Right lobe of liver (tissue), 6 donors: Measurements from ENCODE around the gene ARHGEF16. TPM values are rescaled to one million over a fixed set of nuclear protein-coding genes. Genes with fewer than 3 reads are reported as not detected.

Source experiments
- ATAC-seq, 4 donors: fragments of 200-7000 bp; cut with Tn5 transposase; one replicate each; pipeline ENCODE4 v1.9.1; 2020; ENCODE audit warnings: mild to moderate bottlenecking in 4 of 4, moderate library complexity in 4 of 4
- DNase-seq, 3 donors: peaks; one replicate each; pipeline ENCODE4 v3.0.0-alpha.2; 2020
- H3K27ac ChIP-seq, 3 donors: fragments of 200-600 bp; one replicate each; pipeline ENCODE4 v1.8.0; 2022
- H3K27me3 ChIP-seq, 2 donors: fragments of 200-600 bp; one replicate each; pipeline ENCODE4 v1.8.0; 2022
- H3K36me3 ChIP-seq, 4 donors: fragments of 200-600 bp; sonication (generic) in 1 of 4; one replicate each; pipeline versions ENCODE4 v1.5.1 to v1.8.0; 2017 to 2022; ENCODE audit warnings: control low read depth in 1 of 4
- H3K4me1 ChIP-seq, 4 donors: fragments of 200-600 bp; sonication (generic) in 1 of 4; one replicate each; pipeline versions ENCODE4 v1.5.1 to v1.8.0; 2017 to 2022; ENCODE audit warnings: control low read depth in 1 of 4
- H3K4me3 ChIP-seq, 3 donors: fragments of 200-600 bp; one replicate each; pipeline ENCODE4 v1.8.0; 2022
- H3K9me3 ChIP-seq, 4 donors: fragments of 200-600 bp; sonication (generic) in 1 of 4; one replicate each; pipeline versions ENCODE4 v1.5.1 to v1.8.0; 2017 to 2022; ENCODE audit warnings: control low read depth in 1 of 4
- CTCF ChIP-seq, 4 donors: fragments of 200-600 bp in 3 of 4; fragments of 450-650 bp in 1 of 4; IDR thresholded peaks; one replicate each; pipeline versions ENCODE4 v1.5.1 to v1.8.0; 2016 to 2022; ENCODE audit warnings: antibody characterized with exemption in 4 of 4, mild to moderate bottlenecking in 2 of 4
- POLR2A ChIP-seq: fragments of 450-650 bp; IDR thresholded peaks from one replicate; pipeline ENCODE4 v1.6.1; 2017; ENCODE audit warnings: antibody characterized with exemption, mild to moderate bottlenecking
- WGBS: methylation state at CpG from one replicate; pipeline ENCODE4 v1.1.6; 2018; ENCODE audit warnings: low coverage, low lambda C conversion rate; ENCODE audit not compliant: insufficient coverage; ENCODE audit errors: missing lambda C conversion rate; 5-methylcytosine and 5-hydroxymethylcytosine counted together
- intact Hi-C, 2 donors: fragments of 100-400 bp; cut with DNase I; formaldehyde crosslinking; loops; one replicate each; pipeline versions ENCODE4 v1.11.2 to v1.14.1; 2022
- total RNA-seq, 6 experiments: library from RNA; depleted of rRNA in 2 of 6; stranded (reverse); fragments of >200 nt in 2 of 6; fragmentation: NEBNext Ultra II Directional in 3 of 6; extraction: Animal tissue kit (Norgen Biotek cat#: 25700) in 3 of 6; gene quantifications; one replicate each; pipeline versions ENCODE4 v1.1.0 to v1.2.4, GENCODE V29; 2016 to 2023
- donor health status: DM: no; HTN: yes; CAD: no.
- donor health status: DM: no; HTN: no; CAD: no.
- donor health status: DM: no; HTN: no; CAD: no.
- donor health status: DM: no; HTN: yes; CAD: no.
- donor health status: DM: no; HTN: yes; CAD: no.

Gene ARHGEF16
- total RNA-seq, 6 experiments from 2014 or later = 2.1 to 16.3 (median 7.5) TPM

- Histone ChIP-seq H3K27ac (peak overlapping the region in 2 of 3 donors; percentile 9 to 10), H3K36me3 (no peaks in the 10 kb centered on the region), H3K4me1 (peaks cover 0 to 11% (median 0%) of the 10 kb centered on the region in 4 donors), H3K27me3 (no peaks in the 10 kb centered on the region), H3K9me3 (no peaks in the 10 kb centered on the region), H3K4me3 (no peak overlapping the region)
- intact Hi-C loops = no loop called here
- peak in 1 of 3 donors; percentile 16 for DNase-seq
- 76% methylated on average over 10 of the region's 24 CpGs for WGBS
- no peak for ATAC-seq
- TF ChIP-seq POLR2A = no peak
- TF ChIP-seq CTCF (IDR thresholded peaks at IDR 0.05) = no peak
Observed at GRCh38 chr1:3459051-3459908, 4.8 kb downstream of the ARHGEF16 start.

- no peaks in the 10 kb centered on the region for H3K27me3 ChIP-seq
- H3K36me3 ChIP-seq = no peaks in the 10 kb centered on the region
- peak overlapping the region; percentile 9 to 11 (median 10) for H3K27ac ChIP-seq
- DNase-seq (peak; percentile 79 to 89 (median 87)), ATAC-seq (peak; percentile 88 to 94 (median 88))
- WGBS = 53% methylated on average over 8 of the region's 23 CpGs
- TF ChIP-seq POLR2A (no peak), CTCF (IDR thresholded peaks at IDR 0.05) (no peak)
- H3K9me3 ChIP-seq = no peaks in the 10 kb centered on the region
- H3K4me1 ChIP-seq = peaks cover 0 to 11% (median 0%) of the 10 kb centered on the region in 4 donors
- H3K4me3 ChIP-seq = no peak overlapping the region
- intact Hi-C loops = no loop called here
Observed at GRCh38 chr1:3459940-3460671, 5.6 kb downstream of the ARHGEF16 start.

GRCh38 chr1:3460672-3461131, 6.2 kb downstream of the ARHGEF16 start:
- H3K27ac ChIP-seq = peak overlapping the region; percentile 9 to 11 (median 10)
- H3K4me1 ChIP-seq = peaks cover 0 to 11% (median 0%) of the 10 kb centered on the region in 4 donors
- no peaks in the 10 kb centered on the region for H3K27me3 ChIP-seq
- intact Hi-C loops = no loop called here
- no peak overlapping the region for H3K4me3 ChIP-seq
- 74% methylated on average over 4 of the region's 14 CpGs for WGBS
- DNase-seq (peak in 1 of 3 donors; percentile 23), ATAC-seq (peak; percentile 5 to 35 (median 12))
- no peaks in the 10 kb centered on the region for H3K36me3 ChIP-seq
- TF ChIP-seq CTCF (IDR thresholded peaks at IDR 0.05) (no peak), POLR2A (no peak)
- no peaks in the 10 kb centered on the region for H3K9me3 ChIP-seq

GRCh38 chr1:3461238-3461933, 6.9 kb downstream of the ARHGEF16 start:
- Histone ChIP-seq H3K36me3 (no peaks in the 10 kb centered on the region), H3K4me3 (no peak overlapping the region), H3K4me1 (peaks cover 0 to 11% (median 0%) of the 10 kb centered on the region in 4 donors), H3K27ac (no peak overlapping the region), H3K27me3 (no peaks in the 10 kb centered on the region), H3K9me3 (no peaks in the 10 kb centered on the region)
- TF ChIP-seq CTCF (IDR thresholded peaks at IDR 0.05) (no peak), POLR2A (no peak)
- 90% methylated on average over 11 of the region's 30 CpGs for WGBS
- ATAC-seq = no peak
- intact Hi-C loops = no loop called here
- peak in 1 of 3 donors; percentile 8 for DNase-seq
